ENCODE results near the gene EMX2. TPM values are rescaled to one million over a fixed set of nuclear protein-coding genes. Genes with fewer than 3 reads are reported as not detected.

EMX2 gene
- total and polyA plus RNA-seq, 2 experiments from 2014 or later: 13.2 to 16.3 TPM

GRCh38 chr10:117552701-117553141 is 10.2 kb downstream of the EMX2 start:
- Histone ChIP-seq H3K79me2 (ENCODE audit: insufficient read depth) (peaks cover 74% of the 10 kb centered on the region), H3K9me2 (ENCODE audit: insufficient read depth) (no peaks in the 10 kb centered on the region), H3K9ac (peak overlapping the region; percentile 82), H3K27me3 (replicated peaks; ENCODE audit: insufficient read depth) (no peaks in the 10 kb centered on the region), H3K36me3 (ENCODE audit: low read depth) (peaks cover 8% of the 10 kb centered on the region; the same call in 1 of the 2 replicates), H2AFZ (peak overlapping the region; percentile 79), H3K4me3 (peak overlapping the region; percentile 70), H4K20me1 (ENCODE audit: insufficient read depth) (no peaks in the 10 kb centered on the region), H3K9me3 (ENCODE audit: low read depth) (no peaks in the 10 kb centered on the region), H3K4me2 (ENCODE audit: unreplicated experiment) (peak overlapping the region; percentile 83), H3F3A (ENCODE audit: insufficient read depth) (no peaks in the 10 kb centered on the region), H3K27ac (peak overlapping the region; percentile 82), H3K4me1 (ENCODE audit: insufficient read depth) (peaks cover 24% of the 10 kb centered on the region)
- no peak for TF ChIP-seq EZH2phosphoT487 (IDR thresholded peaks at IDR 0.05; ENCODE audit: insufficient read depth, low read depth)
- TF ChIP-seq EZH2 (IDR thresholded peaks at IDR 0.05; ENCODE audit: insufficient read depth, poor library complexity, severe bottlenecking): no peak
- in situ Hi-C loops (cut with MboI): no loop called here
- 3 to 4% methylated on average over 13 of the region's 13 CpGs for WGBS, 2 experiments (ENCODE audit: low coverage in 1 of 2, low lambda C conversion rate in 2 of 2, missing lambda C conversion rate in 2 of 2)
- peak; percentile 71 for DNase-seq

- Histone ChIP-seq H3K27ac (peak overlapping the region; percentile 82), H3K9me2 (ENCODE audit: insufficient read depth) (no peaks in the 10 kb centered on the region), H3F3A (ENCODE audit: insufficient read depth) (no peaks in the 10 kb centered on the region), H3K36me3 (ENCODE audit: low read depth) (peaks cover 8% of the 10 kb centered on the region; the same call in 1 of the 2 replicates), H3K9me3 (ENCODE audit: low read depth) (no peaks in the 10 kb centered on the region), H4K20me1 (ENCODE audit: insufficient read depth) (no peaks in the 10 kb centered on the region), H3K4me1 (ENCODE audit: insufficient read depth) (peaks cover 18% of the 10 kb centered on the region), H3K79me2 (ENCODE audit: insufficient read depth) (peaks cover 69% of the 10 kb centered on the region), H2AFZ (peak overlapping the region; percentile 79), H3K9ac (peak overlapping the region; percentile 82), H3K4me2 (ENCODE audit: unreplicated experiment) (peak overlapping the region; percentile 83), H3K4me3 (peak overlapping the region; percentile 70), H3K27me3 (replicated peaks; ENCODE audit: insufficient read depth) (no peaks in the 10 kb centered on the region)
- in situ Hi-C loops (cut with MboI): no loop called here
- WGBS, 2 experiments (ENCODE audit: low coverage in 1 of 2, low lambda C conversion rate in 2 of 2, missing lambda C conversion rate in 2 of 2): 1 to 2% methylated on average over 62 to 63 of the region's 65 CpGs
- peak; percentile 84 for DNase-seq
- TF ChIP-seq EZH2 (IDR thresholded peaks at IDR 0.05; ENCODE audit: insufficient read depth, poor library complexity, severe bottlenecking) (no peak), EZH2phosphoT487 (IDR thresholded peaks at IDR 0.05; ENCODE audit: insufficient read depth, low read depth) (no peak)
These were observed 10.7 kb downstream of the EMX2 start for GRCh38 chr10:117553142-117553814.

GRCh38 chr10:117553815-117554172 is 11.2 kb downstream of the EMX2 start:
- DNase-seq: no peak
- Histone ChIP-seq H4K20me1 (ENCODE audit: insufficient read depth) (no peaks in the 10 kb centered on the region), H3K9me2 (ENCODE audit: insufficient read depth) (no peaks in the 10 kb centered on the region), H3K4me3 (peak overlapping the region; percentile 70), H3K4me1 (ENCODE audit: insufficient read depth) (peaks cover 13% of the 10 kb centered on the region; the same call in 1 of the 2 replicates), H3K9ac (peak overlapping the region; percentile 82), H3K27me3 (replicated peaks; ENCODE audit: insufficient read depth) (no peaks in the 10 kb centered on the region), H3K27ac (peak overlapping the region; percentile 82), H2AFZ (peak overlapping the region; percentile 79), H3K79me2 (ENCODE audit: insufficient read depth) (peaks cover 64% of the 10 kb centered on the region), H3K36me3 (ENCODE audit: low read depth) (peaks cover 8% of the 10 kb centered on the region; the same call in 1 of the 2 replicates), H3K4me2 (ENCODE audit: unreplicated experiment) (peak overlapping the region; percentile 83), H3K9me3 (ENCODE audit: low read depth) (no peaks in the 10 kb centered on the region), H3F3A (ENCODE audit: insufficient read depth) (no peaks in the 10 kb centered on the region)
- no peak for TF ChIP-seq EZH2 (IDR thresholded peaks at IDR 0.05; ENCODE audit: insufficient read depth, poor library complexity, severe bottlenecking)
- no peak for TF ChIP-seq EZH2phosphoT487 (IDR thresholded peaks at IDR 0.05; ENCODE audit: insufficient read depth, low read depth)
- WGBS, 2 experiments (ENCODE audit: low coverage in 1 of 2, low lambda C conversion rate in 2 of 2, missing lambda C conversion rate in 2 of 2): 78 to 86% methylated on average over 18 to 19 of the region's 19 CpGs
- in situ Hi-C loops (cut with MboI): no loop called here

GRCh38 chr10:117554241-117554814 is 11.8 kb downstream of the EMX2 start:
- Histone ChIP-seq H3K9me3 (ENCODE audit: low read depth) (no peaks in the 10 kb centered on the region), H3K4me3 (no peak overlapping the region), H3K79me2 (ENCODE audit: insufficient read depth) (peaks cover 58% of the 10 kb centered on the region), H3F3A (ENCODE audit: insufficient read depth) (no peaks in the 10 kb centered on the region), H3K4me2 (ENCODE audit: unreplicated experiment) (no peak overlapping the region), H3K4me1 (ENCODE audit: insufficient read depth) (0 out of 2 replicates have a peak, but pooled peaks cover 8% of the 10 kb centered on the region), H3K27ac (no peak overlapping the region), H2AFZ (no peak overlapping the region), H3K9ac (no peak overlapping the region), H3K9me2 (ENCODE audit: insufficient read depth) (no peaks in the 10 kb centered on the region), H4K20me1 (ENCODE audit: insufficient read depth) (no peaks in the 10 kb centered on the region), H3K36me3 (ENCODE audit: low read depth) (peaks cover 5% of the 10 kb centered on the region; the same call in 1 of the 2 replicates), H3K27me3 (replicated peaks; ENCODE audit: insufficient read depth) (no peaks in the 10 kb centered on the region)
- no peak for DNase-seq
- WGBS, 2 experiments (ENCODE audit: low coverage in 1 of 2, low lambda C conversion rate in 2 of 2, missing lambda C conversion rate in 2 of 2): 88 to 95% methylated on average over 14 of the region's 14 CpGs
- TF ChIP-seq EZH2 (IDR thresholded peaks at IDR 0.05; ENCODE audit: insufficient read depth, poor library complexity, severe bottlenecking): no peak
- no peak for TF ChIP-seq EZH2phosphoT487 (IDR thresholded peaks at IDR 0.05; ENCODE audit: insufficient read depth, low read depth)
- in situ Hi-C loops (cut with MboI): no loop called here
